SK-MEL-5 (cell line): ENCODE data around the gene ZNF282. TPM values are rescaled to one million over a fixed set of nuclear protein-coding genes. Genes with fewer than 3 reads are reported as not detected.
A peak's percentile ranks its signal among the peaks of the same experiment; 100 is the strongest.
"Not testable (repeated sequence)": the region's sequence is repeated elsewhere in the genome, so short reads cannot be mapped to it uniquely, and the experiment has no call there.

Source experiments
- DNase-seq: peaks from one replicate; pipeline ENCODE4 v3.0.0-alpha.2; 2016; ENCODE audit warnings: low read depth, low spot score
- in situ Hi-C: cut with HindIII; loops from 2 replicates; pipeline ENCODE4 v1.10.0; 2016; ENCODE audit warnings: low sequenced_read_pairs, high pct_unique_total_duplicates, low pct_unique_long_range_greater_than_20kb
- total RNA-seq: library from RNA; depleted of rRNA; stranded (reverse); fragments of >200 nt; shearing (Covaris generic); gene quantifications from 2 replicates; pipeline ENCODE4 v1.2.3, GENCODE V29; 2014

Gene ZNF282
- total RNA-seq, 1 experiment from 2014 or later, result 24.8 TPM

- in situ Hi-C loops, result no loop called here
- peak; percentile 30 for DNase-seq
Measured at GRCh38 chr7:149214020-149214720, 18.8 kb downstream of the ZNF282 start.

GRCh38 chr7:149216402-149216801 is 21.1 kb downstream of the ZNF282 start:
- in situ Hi-C loops, result no loop called here
- DNase-seq, result no peak

- in situ Hi-C loops, result no loop called here
- no peak for DNase-seq
Measured at GRCh38 chr7:149217570-149217969, 22.2 kb downstream of the ZNF282 start.

- DNase-seq, result no peak
- in situ Hi-C loops, result no loop called here
Measured at GRCh38 chr7:149218469-149219420, 23.4 kb downstream of the ZNF282 start.

GRCh38 chr7:149220534-149220933 is 25.2 kb downstream of the ZNF282 start:
- DNase-seq, result no peak
- in situ Hi-C loops, result no loop called here

- in situ Hi-C loops, result no loop called here
- DNase-seq, result no peak
Measured at GRCh38 chr7:149223176-149223575, 27.8 kb downstream of the ZNF282 start.

GRCh38 chr7:149223761-149224160 is 28.4 kb downstream of the ZNF282 start:
- in situ Hi-C loops, result no loop called here
- DNase-seq, result no peak

- in situ Hi-C loops, result no loop called here
Measured at GRCh38 chr7:149224352-149224751, 29.0 kb downstream of the ZNF282 start.

GRCh38 chr7:149225106-149225505 is 29.8 kb downstream of the ZNF282 start:
- DNase-seq, result no peak
- in situ Hi-C loops, result no loop called here

More at GRCh38 chr7:149224352-149224751, 29.0 kb downstream of the ZNF282 start:
- DNase-seq, result no peak

GRCh38 chr7:149225656-149226055 is 30.3 kb downstream of the ZNF282 start:
- in situ Hi-C loops, result no loop called here
- DNase-seq, result no peak

- DNase-seq, in situ Hi-C loops: not testable (repeated sequence)
Measured at GRCh38 chr7:149226366-149226765, 31.0 kb downstream of the ZNF282 start.

GRCh38 chr7:149226840-149227494 is 31.6 kb downstream of the ZNF282 start:
- in situ Hi-C loops, result no loop called here
- DNase-seq, result no peak

GRCh38 chr7:149228831-149229471 is 33.6 kb downstream of the ZNF282 start:
- in situ Hi-C loops, result no loop called here
- DNase-seq, result no peak

GRCh38 chr7:149229526-149229925 is 34.2 kb downstream of the ZNF282 start:
- in situ Hi-C loops, result no loop called here
- DNase-seq, result no peak

GRCh38 chr7:149232362-149232761 is 37.0 kb downstream of the ZNF282 start:
- DNase-seq, result no peak
- in situ Hi-C loops, result no loop called here

- in situ Hi-C loops, result not testable (repeated sequence)
Measured at GRCh38 chr7:149233655-149234204, 38.4 kb downstream of the ZNF282 start.

GRCh38 chr7:149237502-149237901 is 42.2 kb downstream of the ZNF282 start:
- in situ Hi-C loops, result no loop called here
- no peak for DNase-seq

More at GRCh38 chr7:149233655-149234204, 38.4 kb downstream of the ZNF282 start:
- DNase-seq, result not testable (repeated sequence)
